Measurements from ENCODE around the gene SLC49A3.
A peak's percentile ranks its signal among the peaks of the same experiment; 100 is the strongest.
"Not testable (repeated sequence)": the region's sequence is repeated elsewhere in the genome, so short reads cannot be mapped to it uniquely, and the experiment has no call there.

The SLC49A3 gene

GRCh38 chr4:706834-707598 lies 18.1 kb upstream of the SLC49A3 start:
- Histone ChIP-seq H4K20me1 (peaks cover 46 to 54% (median 53%) of the 10 kb centered on the region in 11 experiments), H3K27me3 (no peaks in the 10 kb centered on the region), H3K4me2 (peak overlapping the region; percentile 97 to 100 (median 99)), H3K4me3 (peak overlapping the region; percentile 92 to 100 (median 99)), H3K9ac (peak overlapping the region; percentile 100), H3K4me1 (peaks cover 30 to 61% (median 47%) of the 10 kb centered on the region in 10 experiments), H3K36me3 (peaks cover 12 to 40% (median 35%) of the 10 kb centered on the region in 11 experiments), H3K27ac (peak overlapping the region; percentile 99 to 100 (median 100)), H3K9me3 (replicated peaks in 1 of 11) (peaks cover 0 to 5% (median 0%) of the 10 kb centered on the region in 11 experiments; a peak in 4 of 22 replicates)
- TF ChIP-seq Cebpa-rat (IDR thresholded peaks at IDR 0.05) = no peak

GRCh38 chr4:706083-706633 lies 17.2 kb upstream of the SLC49A3 start:
- peaks cover 12 to 35% (median 33%) of the 10 kb centered on the region in 11 experiments for H3K36me3 ChIP-seq
- not testable (repeated sequence) for H3K9me3 ChIP-seq (replicated peaks in 1 of 11); H3K27me3 ChIP-seq
- H3K4me2 ChIP-seq = peak overlapping the region; percentile 97 to 100 (median 99)
- H4K20me1 ChIP-seq = peaks cover 44 to 45% (median 45%) of the 10 kb centered on the region in 11 experiments
- H3K4me3 ChIP-seq = peak overlapping the region; percentile 92 to 100 (median 99)
- H3K9ac ChIP-seq = peak overlapping the region; percentile 100
- H3K27ac ChIP-seq = peak overlapping the region; percentile 99 to 100 (median 100)
- H3K4me1 ChIP-seq = peaks cover 30 to 68% (median 48%) of the 10 kb centered on the region in 10 experiments

- peaks cover 34 to 68% (median 51%) of the 10 kb centered on the region in 10 experiments for H3K4me1 ChIP-seq
- H3K9me3 ChIP-seq (replicated peaks in 1 of 11) = peaks cover 0 to 9% (median 0%) of the 10 kb centered on the region in 11 experiments; a peak in 6 of 22 replicates
- peak within 1 kb of the TSS; percentile 99 to 100 (median 100) for H3K27ac ChIP-seq
- H4K20me1 ChIP-seq = peaks cover 37 to 39% (median 38%) of the 10 kb centered on the region in 11 experiments
- H3K36me3 ChIP-seq = peaks cover 6 to 28% (median 26%) of the 10 kb centered on the region in 11 experiments
- peak within 1 kb of the TSS; percentile 92 to 100 (median 99) for H3K4me3 ChIP-seq
- H3K4me2 ChIP-seq = peak within 1 kb of the TSS; percentile 97 to 100 (median 99)
- H3K27me3 ChIP-seq = no peaks in the 10 kb centered on the region
- H3K9ac ChIP-seq = peak within 1 kb of the TSS; percentile 100
- no peak for TF ChIP-seq Cebpa-rat (IDR thresholded peaks at IDR 0.05)
These were observed 16.5 kb upstream of the SLC49A3 start, which contains the start of gene PCGF3 for GRCh38 chr4:705278-706082. Gene PCGF3 (plus strand): TSS chr4:705832. CDS start chr4:733681, 27,849 bp downstream.

GRCh38 chr4:704971-705277 lies 16.0 kb upstream of the SLC49A3 start:
- peak overlapping the region; percentile 60 to 100 (median 73); a peak in 21 of 22 replicates for H3K27ac ChIP-seq
- H3K9ac ChIP-seq = peak overlapping the region in 10 of 11 experiments; percentile 56 to 100 (median 93); a peak in 18 of 22 replicates
- H3K4me1 ChIP-seq = peaks cover 40 to 68% (median 53%) of the 10 kb centered on the region in 10 experiments
- TF ChIP-seq Cebpa-rat (IDR thresholded peaks at IDR 0.05) = no peak
- peaks cover under 1 to 23% (median 20%) of the 10 kb centered on the region in 11 experiments for H3K36me3 ChIP-seq
- peak overlapping the region in 8 of 10 experiments; percentile 30 to 100 (median 60); a peak in 11 of 20 replicates for H3K4me3 ChIP-seq
- H3K27me3 ChIP-seq = no peaks in the 10 kb centered on the region
- H3K9me3 ChIP-seq (replicated peaks in 1 of 11) = peaks cover 0 to 11% (median 0%) of the 10 kb centered on the region in 11 experiments; a peak in 6 of 22 replicates
- H3K4me2 ChIP-seq = peak overlapping the region; percentile 55 to 92 (median 72)
- peaks cover 32 to 33% (median 32%) of the 10 kb centered on the region in 11 experiments for H4K20me1 ChIP-seq

GRCh38 chr4:704198-704891 lies 15.4 kb upstream of the SLC49A3 start:
- H3K36me3 ChIP-seq = peaks cover 0 to 17% (median 15%) of the 10 kb centered on the region in 11 experiments; a peak in 21 of 22 replicates
- peak overlapping the region in 1 of 10 experiments; percentile 100; a peak in 1 of 20 replicates for H3K4me3 ChIP-seq
- peak overlapping the region in 2 of 11 experiments; percentile 86 to 100; a peak in 4 of 22 replicates for H3K9ac ChIP-seq
- H3K9me3 ChIP-seq (replicated peaks in 1 of 11) = peaks cover 0 to 11% (median 0%) of the 10 kb centered on the region in 11 experiments; a peak in 4 of 22 replicates
- H4K20me1 ChIP-seq = peaks cover 26 to 27% (median 27%) of the 10 kb centered on the region in 11 experiments; a peak in 21 of 22 replicates
- no peak for TF ChIP-seq Cebpa-rat (IDR thresholded peaks at IDR 0.05)
- H3K4me1 ChIP-seq = peaks cover 43 to 67% (median 52%) of the 10 kb centered on the region in 10 experiments
- peak overlapping the region in 4 of 11 experiments; percentile 73 to 92 (median 80); a peak in 7 of 22 replicates for H3K4me2 ChIP-seq
- peak overlapping the region in 3 of 11 experiments; percentile 7 to 100 (median 8); a peak in 4 of 22 replicates for H3K27ac ChIP-seq
- H3K27me3 ChIP-seq = no peaks in the 10 kb centered on the region

GRCh38 chr4:703336-704197 lies 14.6 kb upstream of the SLC49A3 start:
- H3K36me3 ChIP-seq = peaks cover 0 to 9% (median 7%) of the 10 kb centered on the region in 11 experiments; a peak in 20 of 22 replicates
- no peak for TF ChIP-seq Cebpa-rat (IDR thresholded peaks at IDR 0.05)
- peaks cover 18 to 19% (median 19%) of the 10 kb centered on the region in 11 experiments; a peak in 20 of 22 replicates for H4K20me1 ChIP-seq
- no peak overlapping the region for H3K4me3 ChIP-seq
- H3K9ac ChIP-seq = no peak overlapping the region; a peak in 1 of 22 replicates
- peak overlapping the region in 2 of 11 experiments; percentile 7 to 13; a peak in 2 of 22 replicates for H3K27ac ChIP-seq
- H3K9me3 ChIP-seq (replicated peaks in 1 of 11) = peaks cover 0 to 11% (median 0%) of the 10 kb centered on the region in 11 experiments; a peak in 4 of 22 replicates
- H3K4me1 ChIP-seq = peaks cover 43 to 66% (median 52%) of the 10 kb centered on the region in 10 experiments
- no peaks in the 10 kb centered on the region for H3K27me3 ChIP-seq
- H3K4me2 ChIP-seq = peak overlapping the region in 2 of 11 experiments; percentile 73 to 79; a peak in 2 of 22 replicates

- H3K4me3 ChIP-seq = no peak overlapping the region
- no peaks in the 10 kb centered on the region for H3K27me3 ChIP-seq
- H3K9me3 ChIP-seq (replicated peaks in 1 of 11) = peaks cover 0 to 15% (median 0%) of the 10 kb centered on the region in 11 experiments; a peak in 3 of 22 replicates
- no peak overlapping the region for H3K9ac ChIP-seq
- H3K36me3 ChIP-seq = no peaks in the 10 kb centered on the region
- peaks cover 37 to 64% (median 51%) of the 10 kb centered on the region in 10 experiments for H3K4me1 ChIP-seq
- no peak for TF ChIP-seq Cebpa-rat (IDR thresholded peaks at IDR 0.05)
- H3K4me2 ChIP-seq = no peak overlapping the region
- 0 out of 22 replicates have a peak overlapping the region, but pooled peaks of 3 of the 11 experiments have one; percentile 7 to 14 (median 13) for H3K27ac ChIP-seq
- peaks cover 9 to 10% (median 10%) of the 10 kb centered on the region in 11 experiments; a peak in 18 of 22 replicates for H4K20me1 ChIP-seq
These were observed 13.7 kb upstream of the SLC49A3 start for GRCh38 chr4:702618-703048.
